DOHH2 (cell line): ENCODE results near the gene TRPM5.

Experiments used
- EZH2phosphoT487 ChIP-seq: fragments of 200-600 bp; sonication (generic); IDR thresholded peaks from 2 replicates; pipeline ENCODE4 v1.6.1; 2017; ENCODE audit warnings: borderline replicate concordance, mild to moderate bottlenecking, antibody characterized with exemption, low read length, moderate library complexity, mixed read lengths
- TF ChIP-seq, protein P1 (sequence below): fragments of 200-600 bp; sonication (generic); IDR thresholded peaks from one replicate; pipeline ENCODE4 v1.5.1; 2014; ENCODE audit warnings: antibody characterized with exemption, mild to moderate bottlenecking, low read depth, low read length; ENCODE audit not compliant: poor library complexity, severe bottlenecking

- TF ChIP-seq, protein P1, sequence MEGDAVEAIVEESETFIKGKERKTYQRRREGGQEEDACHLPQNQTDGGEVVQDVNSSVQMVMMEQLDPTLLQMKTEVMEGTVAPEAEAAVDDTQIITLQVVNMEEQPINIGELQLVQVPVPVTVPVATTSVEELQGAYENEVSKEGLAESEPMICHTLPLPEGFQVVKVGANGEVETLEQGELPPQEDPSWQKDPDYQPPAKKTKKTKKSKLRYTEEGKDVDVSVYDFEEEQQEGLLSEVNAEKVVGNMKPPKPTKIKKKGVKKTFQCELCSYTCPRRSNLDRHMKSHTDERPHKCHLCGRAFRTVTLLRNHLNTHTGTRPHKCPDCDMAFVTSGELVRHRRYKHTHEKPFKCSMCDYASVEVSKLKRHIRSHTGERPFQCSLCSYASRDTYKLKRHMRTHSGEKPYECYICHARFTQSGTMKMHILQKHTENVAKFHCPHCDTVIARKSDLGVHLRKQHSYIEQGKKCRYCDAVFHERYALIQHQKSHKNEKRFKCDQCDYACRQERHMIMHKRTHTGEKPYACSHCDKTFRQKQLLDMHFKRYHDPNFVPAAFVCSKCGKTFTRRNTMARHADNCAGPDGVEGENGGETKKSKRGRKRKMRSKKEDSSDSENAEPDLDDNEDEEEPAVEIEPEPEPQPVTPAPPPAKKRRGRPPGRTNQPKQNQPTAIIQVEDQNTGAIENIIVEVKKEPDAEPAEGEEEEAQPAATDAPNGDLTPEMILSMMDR: no peak
- TF ChIP-seq EZH2phosphoT487: no peak
Observed at GRCh38 chr11:2424811-2425495, 19.4 kb downstream of the TRPM5 start.
